HCT116 (cell line): ENCODE data around the gene IGSF10. TPM values are rescaled to one million over a fixed set of nuclear protein-coding genes. Genes with fewer than 3 reads are reported as not detected.

ENCODE experiments used
- ATAC-seq: fragments of 200-7000 bp; cut with Tn5 transposase; 2 replicates; pipeline ENCODE4 v1.9.1; 2020; ENCODE audit warnings: mild to moderate bottlenecking, moderate library complexity
- BruUV-seq: library from RNA; stranded (reverse); fragments of 400-500 nt; replicated peaks from 2 replicates; lab custom pipeline; 2021; lab: Mats Ljungman, UMichigan
- CTCF ChIA-PET: fragments of 300-600 bp; sonication (Branson Sonifier 250); formaldehyde crosslinking; loops from one replicate; lab custom pipeline; 2021; ENCODE audit warnings: antibody characterized with exemption; lab: Charles Lee
- POLR2A ChIA-PET: fragments of 300-600, 350-600 bp; sonication (Branson Sonifier 250); formaldehyde crosslinking; loops from one replicate; lab custom pipeline; 2021; ENCODE audit warnings: antibody characterized with exemption; lab: Charles Lee
- RAD21 ChIA-PET, 2 experiments: fragments of 300-600 bp; sonication (Branson Sonifier 250); formaldehyde crosslinking; loops; one replicate each; lab custom pipeline; 2023; ENCODE audit warnings: low total read pairs in 2 of 2; ENCODE audit not compliant: uncharacterized antibody in 2 of 2, unreplicated experiment in 2 of 2, low non-redundant PET in 1 of 2; lab: Charles Lee
- DNase-seq: peaks from one replicate; pipeline ENCODE4 v3.0.0-alpha.2; 2010; ENCODE audit warnings: low read depth, low spot score
- H2AFZ ChIP-seq: fragments of 200-600 bp; shearing (Covaris generic), sonication (generic); 2 replicates; pipeline ENCODE4 v1.6.1; 2017; ENCODE audit warnings: low read depth, mixed run types, mixed read lengths, antibody characterized with exemption, low read length; ENCODE audit not compliant: poor library complexity, severe bottlenecking
- H3K27ac ChIP-seq: 2 replicates; pipeline ENCODE4 v1.5.1; 2012; ENCODE audit warnings: low read depth, low read length
- H3K27me3 ChIP-seq: fragments of 200-600 bp; sonication (generic); 2 replicates; pipeline ENCODE4 v1.6.1; 2016; ENCODE audit warnings: mixed run types, low read length, mixed read lengths; ENCODE audit not compliant: insufficient read depth
- H3K36me3 ChIP-seq, 2 experiments: fragments of 200-500 bp in 1 of 2; fragments of 200-600 bp in 1 of 2; sonication (Bioruptor generic) in 1 of 2; sonication (generic) in 1 of 2; 2 replicates each; pipeline versions ENCODE4 v1.5.1 to v1.6.1; 2014 to 2016; ENCODE audit warnings: low read length in 2 of 2, inconsistent platforms in 1 of 2, mixed read lengths in 1 of 2, mixed run types in 1 of 2; ENCODE audit not compliant: insufficient read depth in 2 of 2, control insufficient read depth in 1 of 2
- H3K4me1 ChIP-seq, 2 experiments: fragments of 200-600 bp in 1 of 2; sonication (generic) in 1 of 2; 2 replicates each; pipeline versions ENCODE4 v1.5.1 to v1.6.1; 2012 to 2017; ENCODE audit warnings: low read length in 2 of 2, inconsistent platforms in 1 of 2, mild to moderate bottlenecking in 1 of 2, mixed read lengths in 1 of 2, mixed run types in 1 of 2, moderate library complexity in 1 of 2; ENCODE audit not compliant: insufficient read depth in 2 of 2, control insufficient read depth in 1 of 2
- H3K4me2 ChIP-seq: fragments of 200-600 bp; sonication (generic); 2 replicates; pipeline ENCODE4 v1.6.1; 2017; ENCODE audit warnings: mixed run types, low read length, mixed read lengths
- H3K4me3 ChIP-seq, 2 experiments: fragments of 200-600 bp in 1 of 2; sonication (generic) in 1 of 2; replicated peaks in 1 of 2; 2 replicates each; pipeline ENCODE4 v1.5.1; 2011 to 2016; ENCODE audit warnings: low read length in 2 of 2, control low read depth in 1 of 2, low read depth in 1 of 2, mild to moderate bottlenecking in 1 of 2, mixed read lengths in 1 of 2, mixed run types in 1 of 2
- H3K79me2 ChIP-seq: fragments of 200-600 bp; sonication (generic); 2 replicates; pipeline ENCODE4 v1.6.1; 2017; ENCODE audit warnings: mild to moderate bottlenecking, mixed run types, low read length, moderate library complexity, mixed read lengths; ENCODE audit not compliant: insufficient read depth
- H3K9ac ChIP-seq: fragments of 200-600 bp; sonication (generic); 2 replicates; pipeline ENCODE4 v1.6.1; 2016; ENCODE audit warnings: low read length, mixed read lengths
- H3K9me2 ChIP-seq: fragments of 200-600 bp; sonication (generic), shearing (Covaris generic); 2 replicates; pipeline ENCODE4 v1.6.1; 2017; ENCODE audit warnings: mixed run types, mild to moderate bottlenecking, moderate library complexity; ENCODE audit not compliant: insufficient read depth
- H3K9me3 ChIP-seq, 2 experiments: fragments of 200-500 bp in 1 of 2; fragments of 200-600 bp in 1 of 2; sonication (Bioruptor generic) in 1 of 2; sonication (generic) in 1 of 2; 2 replicates each; pipeline ENCODE4 v1.6.1; 2014 to 2017; ENCODE audit warnings: low read length in 2 of 2, mixed read lengths in 2 of 2, inconsistent platforms in 1 of 2, low read depth in 1 of 2, mild to moderate bottlenecking in 1 of 2, mixed run types in 1 of 2, moderate library complexity in 1 of 2; ENCODE audit not compliant: control insufficient read depth in 1 of 2, insufficient read depth in 1 of 2
- H4K20me1 ChIP-seq: fragments of 200-600 bp; sonication (generic), shearing (Covaris generic); 2 replicates; pipeline ENCODE4 v1.6.1; 2017; ENCODE audit warnings: mixed run types, mild to moderate bottlenecking, moderate library complexity; ENCODE audit not compliant: insufficient read depth
- CBX3 ChIP-seq: IDR thresholded peaks from 2 replicates; pipeline ENCODE4 v1.6.1; 2012; ENCODE audit warnings: low read depth
- EGR1 ChIP-seq: IDR thresholded peaks from 2 replicates; pipeline ENCODE4 v1.6.1; 2012; ENCODE audit warnings: low read depth
- EZH2 ChIP-seq: fragments of 200-600 bp; sonication (generic); IDR thresholded peaks from 2 replicates; pipeline ENCODE4 v1.6.1; 2017; ENCODE audit warnings: antibody characterized with exemption, mixed run types
- EZH2phosphoT487 ChIP-seq: fragments of 200-600 bp; IDR thresholded peaks from 2 replicates; pipeline ENCODE4 v1.6.1; 2018; ENCODE audit warnings: antibody characterized with exemption, borderline replicate concordance
- MAX ChIP-seq: IDR thresholded peaks from 2 replicates; pipeline ENCODE4 v1.6.1; 2012
- POLR2AphosphoS5 ChIP-seq: IDR thresholded peaks from 2 replicates; pipeline ENCODE4 v1.6.1; 2011; ENCODE audit warnings: mild to moderate bottlenecking, low read depth, low read length, moderate library complexity
- RAD21 ChIP-seq: IDR thresholded peaks from 2 replicates; pipeline ENCODE4 v1.6.1; 2012; ENCODE audit warnings: low read depth, mild to moderate bottlenecking
- SP1 ChIP-seq: IDR thresholded peaks from 2 replicates; pipeline ENCODE4 v1.6.1; 2012; ENCODE audit warnings: low read depth
- TCF7L2 ChIP-seq: IDR thresholded peaks from 2 replicates; pipeline ENCODE4 v1.7.0; 2011; ENCODE audit warnings: borderline replicate concordance, inconsistent platforms; ENCODE audit not compliant: insufficient read depth, insufficient read length; ENCODE audit errors: extremely low read depth
- YY1 ChIP-seq: IDR thresholded peaks from 2 replicates; pipeline ENCODE4 v1.6.1; 2011; ENCODE audit warnings: low read length, low read depth, moderate library complexity, mild to moderate bottlenecking; ENCODE audit not compliant: insufficient replicate concordance; ENCODE audit errors: extremely low read depth
- ZBTB33 ChIP-seq: IDR thresholded peaks from 2 replicates; pipeline ENCODE4 v1.6.1; 2011; ENCODE audit warnings: mild to moderate bottlenecking, low read length, moderate library complexity; ENCODE audit not compliant: insufficient replicate concordance; ENCODE audit errors: extremely low read depth
- ZFX ChIP-seq: fragments of 450-650 bp; IDR thresholded peaks from 2 replicates; pipeline ENCODE4 v1.6.1; 2017
- ZNF274 ChIP-seq: fragments of 200-500 bp; sonication (Bioruptor generic); IDR thresholded peaks from 2 replicates; pipeline ENCODE4 v1.6.1; 2014; ENCODE audit warnings: mild to moderate bottlenecking, low read depth, low read length, inconsistent platforms
- intact Hi-C: fragments of 100-400 bp; cut with micrococcal nuclease; formaldehyde crosslinking; loops from 2 replicates; pipeline ENCODE4 v1.10.0; 2022
- total RNA-seq: library from RNA; stranded (reverse); gene quantifications from one replicate; pipeline ENCODE4 v1.2.1, GENCODE V29; 2021; ENCODE audit not compliant: unreplicated experiment
- TF ChIP-seq, protein P1 (sequence below), 3 experiments: fragments of 200-600 bp in 1 of 3; sonication (generic) in 1 of 3; IDR thresholded peaks in 2 of 3; conservative IDR thresholded peaks in 1 of 3; 2 replicates each; pipeline ENCODE4 v1.5.1; 2012 to 2017; ENCODE audit warnings: low read depth in 2 of 3, low read length in 2 of 3, antibody characterized with exemption in 1 of 3, borderline replicate concordance in 1 of 3, control low read depth in 1 of 3, mild to moderate bottlenecking in 1 of 3, mixed read lengths in 1 of 3, mixed run types in 1 of 3, moderate library complexity in 1 of 3; ENCODE audit not compliant: insufficient read depth in 1 of 3

Gene IGSF10
- total RNA-seq, 1 experiment from 2014 or later: 0.02 TPM

DNA sequence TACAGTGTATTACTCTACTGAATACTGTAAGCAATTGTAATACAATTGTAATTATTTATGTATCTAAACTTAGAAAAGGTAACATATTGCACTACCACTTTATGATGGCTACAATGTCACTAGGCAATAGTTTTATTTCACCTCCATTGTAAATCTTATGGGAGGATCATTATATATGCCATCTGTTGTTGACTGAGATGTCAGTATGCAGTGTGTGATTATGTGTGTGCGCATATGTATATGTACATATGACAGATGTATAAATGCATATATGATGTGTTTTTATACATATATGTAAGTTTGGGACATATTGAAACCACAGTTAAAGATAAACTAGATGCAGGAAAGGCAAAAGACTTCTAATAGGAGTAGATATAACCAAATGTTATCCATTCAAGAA lies 8.5 kb downstream of the IGSF10 start (continued):
- TF ChIP-seq, protein P1, sequence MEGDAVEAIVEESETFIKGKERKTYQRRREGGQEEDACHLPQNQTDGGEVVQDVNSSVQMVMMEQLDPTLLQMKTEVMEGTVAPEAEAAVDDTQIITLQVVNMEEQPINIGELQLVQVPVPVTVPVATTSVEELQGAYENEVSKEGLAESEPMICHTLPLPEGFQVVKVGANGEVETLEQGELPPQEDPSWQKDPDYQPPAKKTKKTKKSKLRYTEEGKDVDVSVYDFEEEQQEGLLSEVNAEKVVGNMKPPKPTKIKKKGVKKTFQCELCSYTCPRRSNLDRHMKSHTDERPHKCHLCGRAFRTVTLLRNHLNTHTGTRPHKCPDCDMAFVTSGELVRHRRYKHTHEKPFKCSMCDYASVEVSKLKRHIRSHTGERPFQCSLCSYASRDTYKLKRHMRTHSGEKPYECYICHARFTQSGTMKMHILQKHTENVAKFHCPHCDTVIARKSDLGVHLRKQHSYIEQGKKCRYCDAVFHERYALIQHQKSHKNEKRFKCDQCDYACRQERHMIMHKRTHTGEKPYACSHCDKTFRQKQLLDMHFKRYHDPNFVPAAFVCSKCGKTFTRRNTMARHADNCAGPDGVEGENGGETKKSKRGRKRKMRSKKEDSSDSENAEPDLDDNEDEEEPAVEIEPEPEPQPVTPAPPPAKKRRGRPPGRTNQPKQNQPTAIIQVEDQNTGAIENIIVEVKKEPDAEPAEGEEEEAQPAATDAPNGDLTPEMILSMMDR (IDR thresholded peaks at IDR 0.05 in 2 of 3, conservative IDR thresholded peaks at IDR 0.05 in 1 of 3; ENCODE audit: borderline replicate concordance in 1 of 3, insufficient read depth in 1 of 3, low read depth in 2 of 3, low read length in 2 of 3): no peak
- TF ChIP-seq POLR2AphosphoS5: no peak

GRCh38 chr3:151446002-151446340 lies 14.9 kb downstream of the IGSF10 start:
- intact Hi-C loops: no loop called here
- H2AFZ ChIP-seq: no peak overlapping the region
- H3K79me2 ChIP-seq: no peaks in the 10 kb centered on the region
- H3K27me3 ChIP-seq: no peaks in the 10 kb centered on the region
- ChIA-PET POLR2A (no interaction called here), RAD21 (no interaction called here), CTCF (no interaction called here)
- no peak overlapping the region for H3K4me2 ChIP-seq
- no peaks in the 10 kb centered on the region for H3K9me3 ChIP-seq
- no peak overlapping the region for H3K27ac ChIP-seq
- H4K20me1 ChIP-seq: no peaks in the 10 kb centered on the region
- H3K36me3 ChIP-seq: no peaks in the 10 kb centered on the region
- H3K9me2 ChIP-seq: no peaks in the 10 kb centered on the region
- no peak overlapping the region for H3K9ac ChIP-seq
- TF ChIP-seq ZBTB33: no peak
- no peak for TF ChIP-seq EZH2
- no peak for TF ChIP-seq TCF7L2
- no peak for TF ChIP-seq YY1
- no peak for TF ChIP-seq ZFX
- no peak for TF ChIP-seq ZNF274
- TF ChIP-seq EGR1: no peak
- TF ChIP-seq MAX: no peak
- no peak for TF ChIP-seq SP1
- no peak for TF ChIP-seq RAD21
- TF ChIP-seq CBX3: no peak
- TF ChIP-seq, protein P1 (IDR thresholded peaks at IDR 0.05 in 2 of 3, conservative IDR thresholded peaks at IDR 0.05 in 1 of 3; ENCODE audit: borderline replicate concordance in 1 of 3, insufficient read depth in 1 of 3, low read depth in 2 of 3, low read length in 2 of 3): no peak
- TF ChIP-seq EZH2phosphoT487: no peak
- no peak for DNase-seq
- H3K4me1 ChIP-seq: no peaks in the 10 kb centered on the region
- BruUV-seq: no TSS peak
- H3K4me3 ChIP-seq: no peak overlapping the region
- ATAC-seq: no peak
